Nephron progenitor cell (in vitro differentiated cells): ENCODE data around the gene LATS2.
A peak's percentile ranks its signal among the peaks of the same experiment; 100 is the strongest.

Experiments
- DNase-seq: peaks from one replicate; pipeline ENCODE4 v3.0.0; 2021
- H3K27ac Mint-ChIP-seq: 2 replicates; pipeline ENCODE4 v1.8.0; 2021; ENCODE audit warnings: mild to moderate bottlenecking, moderate library complexity, mixed read lengths
- H3K27me3 Mint-ChIP-seq: 2 replicates; pipeline ENCODE4 v1.8.0; 2021; ENCODE audit warnings: mild to moderate bottlenecking, low read depth, mixed read lengths; ENCODE audit not compliant: poor library complexity
- H3K36me3 Mint-ChIP-seq: 2 replicates; pipeline ENCODE4 v1.8.0; 2021; ENCODE audit warnings: low read depth, mixed read lengths
- H3K4me1 Mint-ChIP-seq: 2 replicates; pipeline ENCODE4 v1.8.0; 2021; ENCODE audit warnings: mixed read lengths
- H3K4me3 Mint-ChIP-seq: 2 replicates; pipeline ENCODE4 v1.8.0; 2021; ENCODE audit warnings: mild to moderate bottlenecking, moderate library complexity, mixed read lengths
- H3K9me3 Mint-ChIP-seq: 2 replicates; pipeline ENCODE4 v1.8.0; 2021; ENCODE audit warnings: mild to moderate bottlenecking, moderate library complexity, mixed read lengths
- TF ChIP-seq, protein P1 (sequence below): fragments of 200-600 bp; sonication (generic); IDR thresholded peaks from 2 replicates; pipeline ENCODE4 v1.5.0; 2021; ENCODE audit warnings: antibody characterized with exemption

Gene LATS2

DNA sequence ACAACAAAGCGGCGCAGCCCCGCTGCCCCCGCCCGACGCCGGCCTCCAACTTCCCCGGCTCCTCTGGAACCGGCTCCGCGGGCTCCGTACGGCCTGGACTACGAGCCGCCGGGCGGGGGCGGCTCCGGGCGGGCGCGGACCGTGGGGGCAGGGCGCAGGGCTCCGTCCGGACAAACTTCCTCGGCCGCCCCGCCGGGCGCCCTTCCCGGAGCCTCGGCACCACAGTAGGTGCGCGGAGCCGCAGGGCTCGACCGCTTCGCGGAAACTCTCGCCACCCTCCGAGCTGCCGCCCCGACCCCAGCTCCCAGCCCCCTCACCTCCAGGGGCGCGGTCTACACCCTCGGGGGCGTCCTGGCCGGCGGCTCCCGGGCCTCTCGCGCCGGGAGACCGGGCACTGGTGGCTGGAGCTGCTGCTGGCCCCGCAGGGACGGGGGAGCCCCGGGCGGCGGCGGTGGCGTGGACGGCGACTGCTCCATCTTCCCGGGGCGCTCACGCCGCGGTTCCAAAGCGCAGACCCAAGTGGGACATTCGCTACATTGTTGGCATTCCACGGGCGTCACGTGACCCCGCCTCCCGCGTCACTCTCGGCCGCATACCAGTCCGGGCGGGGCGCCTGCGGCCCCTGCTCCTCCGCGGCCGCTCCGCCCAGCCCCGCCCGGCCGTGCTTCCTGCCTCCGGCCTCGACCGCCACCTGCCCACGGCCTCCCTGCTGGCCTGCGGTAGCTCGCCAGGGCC lies at the start of gene LATS2:
Gene LATS2, minus strand, starts transcription at position 558 of the 735 bp plus-strand sequence. CDS start 15,560 bp downstream, outside the sequence.
- H3K27ac Mint-ChIP-seq = peak within 1 kb of the TSS; percentile 79
- peak; percentile 98 for DNase-seq
- peak within 1 kb of the TSS; percentile 76 for H3K4me3 Mint-ChIP-seq
- H3K9me3 Mint-ChIP-seq = no peaks in the 10 kb centered on the region
- H3K36me3 Mint-ChIP-seq = peaks cover 10% of the 10 kb centered on the region
- peaks cover 9% of the 10 kb centered on the region for H3K27me3 Mint-ChIP-seq
- TF ChIP-seq, protein P1, sequence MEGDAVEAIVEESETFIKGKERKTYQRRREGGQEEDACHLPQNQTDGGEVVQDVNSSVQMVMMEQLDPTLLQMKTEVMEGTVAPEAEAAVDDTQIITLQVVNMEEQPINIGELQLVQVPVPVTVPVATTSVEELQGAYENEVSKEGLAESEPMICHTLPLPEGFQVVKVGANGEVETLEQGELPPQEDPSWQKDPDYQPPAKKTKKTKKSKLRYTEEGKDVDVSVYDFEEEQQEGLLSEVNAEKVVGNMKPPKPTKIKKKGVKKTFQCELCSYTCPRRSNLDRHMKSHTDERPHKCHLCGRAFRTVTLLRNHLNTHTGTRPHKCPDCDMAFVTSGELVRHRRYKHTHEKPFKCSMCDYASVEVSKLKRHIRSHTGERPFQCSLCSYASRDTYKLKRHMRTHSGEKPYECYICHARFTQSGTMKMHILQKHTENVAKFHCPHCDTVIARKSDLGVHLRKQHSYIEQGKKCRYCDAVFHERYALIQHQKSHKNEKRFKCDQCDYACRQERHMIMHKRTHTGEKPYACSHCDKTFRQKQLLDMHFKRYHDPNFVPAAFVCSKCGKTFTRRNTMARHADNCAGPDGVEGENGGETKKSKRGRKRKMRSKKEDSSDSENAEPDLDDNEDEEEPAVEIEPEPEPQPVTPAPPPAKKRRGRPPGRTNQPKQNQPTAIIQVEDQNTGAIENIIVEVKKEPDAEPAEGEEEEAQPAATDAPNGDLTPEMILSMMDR = no peak
- H3K4me1 Mint-ChIP-seq = peaks cover 25% of the 10 kb centered on the region

DNA sequence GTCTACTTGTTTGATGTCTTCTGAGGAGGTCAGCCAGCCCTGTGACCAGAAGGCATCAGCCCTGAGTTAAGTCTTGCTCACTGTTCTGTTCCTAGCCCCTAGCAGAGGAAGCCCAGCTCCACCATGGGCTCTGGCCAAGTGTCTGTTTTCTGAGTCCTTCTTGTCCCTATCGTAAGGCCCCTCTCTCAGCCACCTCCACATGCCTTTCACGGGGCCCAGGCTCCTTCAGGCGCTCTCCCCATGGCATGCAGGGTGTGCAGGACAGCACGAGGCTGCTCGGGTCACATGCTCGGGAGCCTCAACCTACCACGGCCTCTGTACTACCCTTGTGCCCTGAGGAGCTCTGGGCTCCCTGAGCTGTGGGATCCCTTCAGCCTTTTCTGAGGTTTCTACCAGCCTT lies 47.8 kb upstream of the LATS2 start:
- Mint-ChIP-seq H3K4me1 (peaks cover 5% of the 10 kb centered on the region), H3K36me3 (no peaks in the 10 kb centered on the region), H3K27ac (no peak overlapping the region), H3K27me3 (peaks cover 3% of the 10 kb centered on the region), H3K4me3 (no peak overlapping the region), H3K9me3 (no peaks in the 10 kb centered on the region)
- TF ChIP-seq, protein P1 = no peak
- DNase-seq = no peak

DNA sequence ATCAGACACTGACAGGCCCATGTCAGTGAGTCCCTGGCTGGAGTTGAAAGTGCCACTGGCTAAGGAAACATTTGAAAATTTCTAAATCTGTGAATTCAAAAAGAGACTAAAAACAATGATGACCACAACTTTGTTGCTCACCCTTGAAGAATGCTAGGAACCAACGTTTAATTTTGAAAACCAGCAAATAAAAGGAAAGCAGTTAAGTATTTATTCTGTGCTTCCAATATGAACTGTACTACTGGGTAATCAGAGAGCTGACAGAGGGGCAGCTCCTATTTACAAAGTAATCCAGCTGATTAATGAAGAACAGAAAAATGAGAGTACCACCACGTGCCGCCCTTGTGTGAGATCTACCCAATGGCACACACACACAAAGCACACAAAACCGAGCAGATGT lies 44.7 kb upstream of the LATS2 start:
- H3K4me3 Mint-ChIP-seq = no peak overlapping the region
- peaks cover 9% of the 10 kb centered on the region for H3K9me3 Mint-ChIP-seq
- H3K27me3 Mint-ChIP-seq = peaks cover 8% of the 10 kb centered on the region
- no peak for DNase-seq
- TF ChIP-seq, protein P1 = no peak
- no peaks in the 10 kb centered on the region for H3K4me1 Mint-ChIP-seq
- peak overlapping the region; percentile 59 for H3K27ac Mint-ChIP-seq
- H3K36me3 Mint-ChIP-seq = no peaks in the 10 kb centered on the region

DNA sequence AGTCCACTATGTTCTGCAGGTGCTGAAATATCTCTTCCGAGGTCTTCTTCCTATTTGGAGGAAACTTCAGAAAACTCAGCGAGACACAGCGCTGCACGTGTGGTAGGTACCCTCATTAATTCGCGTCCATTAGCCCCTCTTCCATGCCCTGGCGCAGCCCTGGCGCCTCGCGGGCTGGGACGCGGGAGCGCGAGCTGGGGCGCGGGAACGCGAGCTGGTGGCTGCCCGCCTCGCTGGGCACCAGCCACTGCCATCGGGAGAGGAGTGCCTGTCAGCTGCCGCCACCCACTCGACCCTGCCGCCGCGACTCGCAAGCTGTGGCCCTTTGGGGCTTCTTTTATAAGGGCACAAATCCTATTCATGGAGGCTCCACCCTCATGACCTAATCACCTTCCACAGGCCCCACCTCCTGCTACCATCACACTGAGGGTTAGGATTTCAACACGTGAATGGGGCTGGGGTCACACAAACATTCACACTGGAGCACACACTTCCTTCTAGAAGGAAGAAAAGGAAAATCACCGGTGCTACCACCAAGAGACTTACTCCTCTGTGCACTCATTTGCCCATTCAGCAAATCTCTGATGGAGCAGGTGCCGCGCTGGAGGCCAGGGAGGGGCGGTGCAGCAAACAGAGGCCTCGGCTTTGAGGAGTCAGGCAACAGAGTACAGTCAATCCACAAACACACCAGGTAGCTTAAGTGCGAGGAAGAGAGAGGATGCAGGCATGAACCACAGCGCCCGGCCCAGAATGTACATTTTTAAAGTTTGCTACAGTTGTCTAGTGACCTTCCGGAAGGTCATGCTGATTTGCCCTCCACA lies 43.0 kb upstream of the LATS2 start:
- Mint-ChIP-seq H3K27ac (no peak overlapping the region), H3K9me3 (peaks cover 9% of the 10 kb centered on the region), H3K36me3 (no peaks in the 10 kb centered on the region), H3K4me3 (no peak overlapping the region), H3K4me1 (no peaks in the 10 kb centered on the region), H3K27me3 (peaks cover 11% of the 10 kb centered on the region)
- DNase-seq = no peak
- TF ChIP-seq, protein P1 = no peak

DNA sequence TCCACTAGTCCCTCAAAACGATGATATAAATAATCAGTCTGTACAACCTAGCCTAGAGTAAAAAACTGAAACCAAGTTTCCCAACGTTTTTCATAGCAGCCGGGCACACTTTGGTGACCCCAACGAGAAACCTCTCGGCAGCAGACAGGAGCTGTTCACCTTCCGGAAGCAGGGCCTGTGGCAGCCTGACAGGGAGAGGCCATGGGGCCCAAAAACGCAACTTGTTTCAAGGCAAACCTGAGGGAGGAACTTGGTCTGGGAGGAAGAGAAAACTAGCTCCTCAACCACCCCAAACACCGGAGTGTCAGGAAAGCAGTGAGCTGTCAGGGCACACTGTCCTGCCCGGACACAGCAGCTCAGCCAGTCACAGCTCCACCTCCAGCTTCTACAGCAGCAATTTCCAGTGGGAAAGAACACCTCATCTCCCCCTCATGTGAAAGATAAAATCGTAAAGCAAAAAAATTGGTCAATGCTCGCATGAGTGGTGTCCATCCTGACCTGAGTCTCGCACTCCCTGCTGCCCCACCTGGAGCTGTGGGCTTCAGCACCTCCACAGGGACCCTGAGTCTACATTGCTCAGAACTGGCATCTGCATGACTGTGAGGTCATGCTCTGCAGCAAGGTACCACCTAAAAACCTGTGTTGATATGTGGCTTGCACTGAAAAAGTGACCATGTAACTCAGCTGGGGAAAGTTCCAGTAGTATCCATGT lies 40.6 kb upstream of the LATS2 start:
- H3K4me1 Mint-ChIP-seq = no peaks in the 10 kb centered on the region
- H3K9me3 Mint-ChIP-seq = peaks cover 12% of the 10 kb centered on the region
- no peak overlapping the region for H3K27ac Mint-ChIP-seq
- no peak overlapping the region for H3K4me3 Mint-ChIP-seq
- no peak for DNase-seq
- H3K27me3 Mint-ChIP-seq = peaks cover 11% of the 10 kb centered on the region
- TF ChIP-seq, protein P1 = no peak
- H3K36me3 Mint-ChIP-seq = no peaks in the 10 kb centered on the region
